NAMALWA (cell line): ENCODE measurements around the gene IL12RB2.
"Not testable (repeated sequence)": the region's sequence is repeated elsewhere in the genome, so short reads cannot be mapped to it uniquely, and the experiment has no call there.

Experiments used
- DNase-seq: peaks from one replicate; pipeline ENCODE4 v3.0.0-alpha.2; 2015; ENCODE audit warnings: low spot score

The IL12RB2 gene

DNA sequence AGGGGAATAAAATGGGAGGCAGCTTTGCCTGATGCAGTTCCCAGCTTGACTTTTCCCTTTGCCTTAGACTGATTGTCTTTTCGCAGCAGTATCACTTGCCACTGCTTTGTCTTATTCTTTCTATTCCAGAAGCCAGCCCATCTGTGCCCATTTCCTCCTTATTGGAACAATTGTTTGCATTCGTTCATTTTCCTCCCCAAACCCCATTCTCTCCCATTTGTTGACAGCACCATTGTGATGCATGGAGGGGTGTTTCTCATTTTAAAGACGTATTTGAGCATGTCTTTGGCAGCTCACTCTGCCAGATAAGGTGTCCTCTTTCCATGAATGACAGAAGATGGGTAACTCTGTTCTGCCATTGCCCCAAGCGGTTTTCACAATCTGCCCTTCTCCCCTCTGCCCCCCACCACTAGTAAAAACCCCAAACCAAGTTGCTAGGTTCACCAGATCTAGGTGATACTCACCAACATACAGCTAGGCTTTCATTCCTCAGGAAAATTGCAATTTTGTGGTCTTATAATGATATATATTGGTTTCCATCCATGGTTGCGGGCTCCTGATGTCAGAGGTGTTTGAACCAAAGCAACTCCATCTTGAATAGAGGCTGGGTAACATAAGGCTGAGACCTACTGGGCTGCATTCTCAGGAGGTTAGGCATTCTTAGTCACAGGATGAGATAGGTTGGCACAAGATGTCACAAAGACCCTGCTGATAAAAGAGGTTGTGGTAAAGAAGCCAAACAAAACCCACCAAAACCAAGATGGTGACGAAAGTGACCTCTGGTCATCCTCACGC, 91.7 kb downstream of the IL12RB2 start:
- DNase-seq: no peak

DNA sequence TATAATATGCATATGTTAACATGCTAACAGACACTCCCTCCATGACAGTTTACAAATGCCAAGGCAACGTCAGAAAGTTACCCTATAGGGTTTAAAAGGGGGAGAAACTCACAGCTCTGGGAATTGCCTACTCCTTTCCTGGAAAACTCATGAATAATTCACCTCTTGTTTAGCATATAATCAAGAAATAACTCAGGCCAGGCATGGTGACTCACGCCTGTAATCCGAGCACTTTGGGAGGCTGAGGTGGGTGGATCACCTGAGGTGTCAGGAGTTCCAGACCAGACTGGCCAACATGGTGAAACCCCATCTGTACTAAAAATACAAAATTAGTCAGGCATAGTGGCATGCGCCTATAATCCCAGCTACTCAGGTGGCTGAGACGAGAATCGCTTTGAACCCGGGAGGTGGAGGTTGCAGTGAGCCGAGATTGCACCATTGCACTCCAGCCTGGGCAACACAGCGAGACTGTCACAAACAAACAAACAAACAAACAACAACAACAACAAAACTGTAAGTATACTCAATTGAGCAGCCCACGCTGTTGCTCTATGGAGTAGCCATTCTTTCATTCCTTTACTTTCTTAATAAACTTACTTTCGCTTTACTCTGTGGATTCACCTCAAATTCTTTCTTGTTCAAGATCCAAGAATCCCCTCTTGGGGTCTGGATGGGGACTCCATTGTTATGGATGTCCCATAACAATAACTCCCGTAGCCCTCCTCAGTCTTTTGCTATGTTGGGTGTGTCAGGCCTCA, 92.5 kb downstream of the IL12RB2 start:
- DNase-seq: not testable (repeated sequence)

DNA sequence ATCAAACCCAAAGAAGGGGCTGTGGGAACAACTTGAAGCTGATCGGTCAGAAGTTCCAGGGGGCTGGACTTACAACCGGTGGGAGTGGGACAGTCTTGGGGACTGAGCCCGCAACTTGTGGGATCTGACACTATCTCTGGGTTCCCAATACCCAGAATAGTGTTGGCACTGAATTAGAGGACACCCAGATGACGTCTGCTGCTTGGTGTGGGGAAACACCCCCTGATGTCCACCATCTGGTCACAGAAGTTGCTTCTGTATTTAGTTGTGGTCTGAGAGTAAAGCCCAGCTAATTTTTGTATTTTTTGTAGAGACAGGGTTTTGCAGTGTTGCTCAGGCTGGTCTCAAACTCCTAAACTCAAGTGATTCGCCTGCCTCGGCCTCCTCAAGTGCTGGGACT, 93.8 kb downstream of the IL12RB2 start:
- DNase-seq: no peak

DNA sequence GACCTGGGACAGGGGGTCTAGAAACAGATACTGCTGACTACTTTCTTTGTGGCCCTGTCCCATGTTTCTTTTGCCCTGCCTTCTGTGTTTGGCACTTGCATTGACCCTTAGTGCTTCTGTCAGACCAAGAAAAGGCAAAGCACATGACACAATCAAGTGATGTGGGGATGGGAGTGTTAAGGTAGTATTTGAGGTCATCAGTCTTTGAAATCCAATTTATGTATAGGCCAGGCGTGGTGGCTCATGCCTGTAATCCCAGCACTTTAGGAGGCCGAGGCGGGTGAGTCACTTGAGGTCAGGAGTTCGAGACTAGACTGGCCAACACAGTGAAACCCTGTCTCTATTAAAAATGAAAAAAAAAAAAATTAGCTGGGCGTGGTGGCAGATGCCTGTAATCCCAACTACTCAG, 96.5 kb downstream of the IL12RB2 start:
- DNase-seq: no peak

DNA sequence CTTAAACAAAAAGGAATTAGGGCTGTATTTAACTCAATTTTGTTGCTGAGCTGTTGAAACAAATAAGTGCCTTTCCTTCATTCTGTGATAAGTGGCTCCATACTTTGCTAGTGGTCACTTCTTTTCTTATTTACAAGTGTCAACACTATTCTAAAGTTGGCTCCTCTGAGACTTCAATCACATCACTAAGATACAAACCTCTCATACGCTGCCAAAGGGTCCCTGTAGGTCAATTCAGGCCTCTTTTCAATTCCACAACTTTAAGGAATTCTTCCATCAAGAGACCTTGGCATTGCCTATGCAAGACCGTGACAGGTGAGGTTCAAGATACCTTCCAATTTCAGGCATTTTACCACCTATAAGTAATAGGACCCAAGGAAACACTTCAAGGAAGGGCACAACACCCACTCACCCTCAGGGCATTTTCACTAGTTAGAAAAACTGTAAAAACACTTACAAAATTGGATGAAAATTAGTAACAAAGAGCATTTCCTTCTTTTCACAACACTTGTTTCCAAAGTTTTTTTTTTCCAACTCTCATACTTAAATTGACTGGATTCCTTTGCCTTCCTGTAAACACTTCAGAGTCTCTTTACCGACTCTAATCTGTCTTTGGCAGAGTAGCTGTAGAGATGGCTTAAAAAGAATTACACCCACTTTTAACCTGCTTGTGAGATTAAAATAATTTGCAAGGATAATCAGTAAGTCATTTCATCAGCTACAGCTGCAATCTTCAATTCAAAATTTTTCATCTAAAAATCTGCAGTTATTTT, 98.0 kb downstream of the IL12RB2 start:
- no peak for DNase-seq

DNA sequence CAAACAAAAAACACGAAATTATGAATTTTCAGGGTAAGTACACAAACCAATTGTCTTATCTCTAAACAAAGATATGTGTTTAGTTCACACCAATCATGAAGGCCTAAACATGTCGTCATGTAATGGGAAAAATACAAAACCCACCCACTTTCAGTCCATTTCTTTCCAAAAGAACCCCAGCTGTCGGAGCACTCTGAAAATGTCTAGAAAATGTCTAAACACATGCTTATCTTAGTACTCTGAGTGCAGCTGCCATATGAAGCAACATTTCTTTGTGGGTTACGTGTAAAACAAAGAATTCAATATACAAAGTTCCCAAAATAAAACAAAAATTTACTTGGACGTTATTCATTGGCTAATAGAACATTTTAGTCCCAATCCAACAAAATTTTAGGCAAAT, 99.8 kb downstream of the IL12RB2 start:
- no peak for DNase-seq

DNA sequence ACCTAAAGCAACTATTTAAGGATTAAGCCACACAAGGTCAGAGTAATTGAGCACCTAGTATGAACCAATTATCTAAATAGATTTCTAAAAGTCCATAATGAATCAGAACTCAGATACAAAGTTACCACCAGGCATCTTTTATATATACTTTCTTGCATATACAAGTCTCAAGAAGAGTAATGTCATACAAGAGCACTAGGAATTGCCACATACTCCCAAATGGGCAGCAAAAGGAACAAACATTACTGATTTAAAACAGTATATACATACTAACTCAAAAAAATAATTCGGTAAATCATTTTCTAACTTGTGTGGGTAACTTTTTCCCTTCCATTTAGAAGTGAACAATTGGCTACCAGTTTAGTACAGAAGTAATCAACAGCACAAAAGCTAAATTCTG, 100.5 kb downstream of the IL12RB2 start:
- no peak for DNase-seq

DNA sequence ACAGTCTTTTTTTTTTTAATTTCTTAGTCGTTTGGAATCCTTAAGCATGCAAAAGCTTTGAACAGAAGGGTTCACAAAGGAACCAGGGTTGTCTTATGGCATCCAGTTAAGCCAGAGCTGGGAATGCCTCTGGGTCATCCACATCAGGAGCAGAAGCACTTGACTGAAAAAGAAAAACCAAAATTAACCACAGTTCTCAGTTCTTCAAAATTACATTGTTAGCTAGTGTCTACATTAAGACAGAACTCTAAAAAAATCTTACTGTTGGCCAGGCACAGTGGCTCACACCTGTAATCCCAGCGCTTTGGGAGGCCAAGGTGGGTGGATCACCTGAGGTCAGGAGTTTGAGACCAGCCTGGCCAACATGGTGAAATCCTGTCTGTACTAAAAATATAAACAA, 105.4 kb downstream of the IL12RB2 start:
- DNase-seq: not testable (repeated sequence)

DNA sequence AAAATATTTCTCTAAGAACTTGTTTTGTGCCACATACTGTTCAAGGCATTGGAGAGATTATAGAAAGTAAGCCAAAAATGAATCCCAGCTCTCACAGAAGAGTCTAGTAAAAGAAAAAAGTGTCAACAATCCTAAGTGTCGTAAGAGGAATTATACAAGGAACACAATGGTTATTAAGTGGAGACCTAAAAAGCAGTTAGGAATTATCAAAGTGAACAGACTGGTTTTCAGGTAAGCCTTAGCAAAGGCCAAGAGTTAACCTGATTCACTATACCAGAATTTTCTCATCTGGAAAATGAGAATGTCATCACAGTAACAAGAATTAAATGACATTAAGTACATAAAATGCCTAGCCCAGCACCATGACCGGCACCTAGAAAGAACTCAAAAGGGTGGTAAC, 106.9 kb downstream of the IL12RB2 start:
- DNase-seq: no peak

DNA sequence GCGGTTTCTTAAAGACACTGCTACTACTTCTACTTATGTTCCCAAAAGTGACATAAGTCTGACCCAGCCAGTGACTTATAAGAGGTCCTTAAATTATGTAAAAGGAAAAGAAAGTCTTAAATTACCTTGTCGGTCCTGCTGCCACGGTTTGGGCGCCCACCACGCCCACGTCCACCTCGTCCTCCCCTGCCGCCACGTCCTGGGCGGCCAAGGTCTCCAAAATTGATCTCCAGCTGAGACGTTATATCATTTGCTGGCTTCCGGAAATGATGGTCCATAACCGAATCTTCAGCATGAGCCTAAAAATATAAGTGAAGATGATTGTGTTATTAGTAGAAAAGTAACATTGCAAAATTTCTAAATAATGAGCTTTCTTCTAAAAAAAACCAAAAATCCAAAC, 107.4 kb downstream of the IL12RB2 start:
- DNase-seq: no peak

DNA sequence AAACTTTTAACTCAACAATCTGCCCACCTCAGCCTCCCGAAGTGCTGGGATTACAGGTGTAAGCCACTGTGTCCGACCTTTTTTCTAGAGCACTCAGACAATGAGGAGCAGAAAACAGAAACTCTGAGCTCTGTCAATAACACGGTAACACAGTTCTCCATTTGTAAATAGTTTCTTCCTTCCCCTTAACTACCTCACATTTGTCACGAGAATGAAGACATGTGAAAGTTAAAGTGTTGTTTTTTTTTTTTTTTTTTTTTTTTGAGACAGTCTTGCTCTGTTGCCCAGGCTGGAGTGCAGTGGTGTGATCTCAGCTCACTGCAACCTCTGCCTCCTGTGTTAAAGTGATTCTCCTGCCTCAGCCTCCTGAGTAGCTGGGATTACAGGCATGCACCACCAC, 110.1 kb downstream of the IL12RB2 start:
- not testable (repeated sequence) for DNase-seq

DNA sequence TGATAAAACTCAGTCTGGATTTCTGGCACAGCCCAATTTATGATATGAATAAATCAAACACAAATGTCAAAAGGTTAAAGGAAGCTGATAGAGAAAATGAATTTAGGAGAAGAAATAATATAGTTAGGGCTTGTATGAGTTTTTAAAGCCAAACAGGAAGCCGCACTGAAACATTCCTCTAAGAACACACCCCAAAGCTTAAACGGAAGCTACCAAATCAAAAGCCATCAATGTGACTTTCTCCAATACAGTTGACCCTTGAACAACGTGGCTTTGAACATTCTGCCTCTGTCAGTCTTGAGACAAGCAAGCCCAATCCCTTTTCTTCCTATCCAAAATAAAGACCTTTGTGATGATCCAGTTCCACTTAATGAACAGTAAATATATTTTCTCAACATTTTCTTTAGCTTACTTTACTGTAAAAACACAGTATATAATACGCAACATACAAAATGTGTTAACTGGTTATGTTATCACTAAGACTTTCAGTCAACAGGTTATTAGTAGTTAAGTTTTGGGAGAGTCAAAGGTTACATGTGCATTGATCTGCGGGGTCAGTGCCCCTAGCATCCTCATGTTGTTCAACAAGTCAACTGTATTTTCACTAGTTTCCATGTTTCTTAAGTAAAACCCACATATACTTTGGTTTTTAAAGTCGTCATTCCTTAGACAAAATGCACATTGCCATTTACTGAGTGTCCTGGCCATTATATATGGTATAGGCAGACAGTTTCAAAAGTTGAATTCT, 111.3 kb downstream of the IL12RB2 start:
- no peak for DNase-seq

DNA sequence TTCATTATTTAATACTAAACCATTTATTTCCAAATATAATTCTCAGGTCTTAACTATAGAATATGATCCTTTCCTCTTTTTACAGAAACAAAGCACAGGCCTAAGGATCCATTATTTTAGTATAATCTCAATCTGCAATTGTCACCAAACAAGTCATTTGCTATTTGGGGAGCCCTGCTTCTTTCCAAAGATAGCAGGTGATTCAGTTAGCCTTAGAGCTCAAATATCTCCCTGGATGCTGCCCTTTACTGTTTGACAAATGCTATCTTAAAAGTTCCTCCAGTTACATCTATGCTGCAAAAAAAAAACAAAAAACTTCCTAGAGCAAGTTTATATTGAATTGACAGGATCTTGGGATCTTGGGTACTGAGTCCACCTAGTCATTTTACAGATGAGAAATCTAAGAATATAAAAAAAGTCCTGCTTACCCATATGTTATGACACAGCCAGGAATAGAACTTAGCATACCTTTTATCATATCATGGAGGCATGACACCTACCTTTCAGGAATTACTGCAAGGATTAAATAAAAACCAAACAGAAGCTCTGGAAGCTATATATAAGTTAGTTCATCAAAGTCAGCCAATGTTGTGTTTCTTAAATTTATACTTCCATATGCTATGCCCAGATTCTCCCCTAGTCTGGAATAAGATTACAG, 113.3 kb downstream of the IL12RB2 start:
- no peak for DNase-seq

DNA sequence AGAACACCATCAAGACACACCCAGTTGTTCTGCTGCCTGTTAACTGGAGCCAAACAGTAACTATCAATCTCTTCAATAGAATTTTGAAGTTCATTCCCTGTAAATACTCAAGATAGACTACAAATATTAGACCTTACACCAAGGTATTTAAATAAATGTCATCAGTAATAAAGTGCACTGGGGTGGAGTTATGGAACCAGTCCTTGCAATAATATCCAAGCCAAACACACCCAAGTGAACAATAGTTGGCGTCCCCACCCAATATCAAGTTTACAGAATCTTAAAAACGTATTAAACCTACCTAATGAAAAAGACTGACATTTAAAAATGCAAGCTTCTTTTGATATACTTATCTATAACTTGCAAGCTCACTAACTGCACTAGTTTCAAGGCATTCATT, 119.8 kb downstream of the IL12RB2 start:
- DNase-seq: peak; percentile 23

DNA sequence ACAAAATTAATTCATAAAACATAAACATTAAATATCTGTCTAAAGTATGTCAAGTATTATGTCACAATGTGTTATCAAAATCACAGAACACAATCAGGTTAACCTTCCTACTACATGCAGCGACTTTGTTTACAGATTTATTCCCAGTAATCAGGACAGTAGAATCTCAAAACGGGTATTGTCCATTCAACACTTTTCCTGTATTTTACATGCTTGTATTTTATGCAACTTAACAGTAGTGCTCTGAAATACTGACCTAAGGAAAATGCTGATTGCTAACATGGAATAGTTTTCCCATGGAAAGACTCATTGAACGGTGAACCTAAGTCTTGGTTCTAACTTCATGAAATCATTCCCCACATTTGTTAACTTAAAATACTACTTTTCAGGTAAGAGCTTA, 120.3 kb downstream of the IL12RB2 start:
- no peak for DNase-seq

DNA sequence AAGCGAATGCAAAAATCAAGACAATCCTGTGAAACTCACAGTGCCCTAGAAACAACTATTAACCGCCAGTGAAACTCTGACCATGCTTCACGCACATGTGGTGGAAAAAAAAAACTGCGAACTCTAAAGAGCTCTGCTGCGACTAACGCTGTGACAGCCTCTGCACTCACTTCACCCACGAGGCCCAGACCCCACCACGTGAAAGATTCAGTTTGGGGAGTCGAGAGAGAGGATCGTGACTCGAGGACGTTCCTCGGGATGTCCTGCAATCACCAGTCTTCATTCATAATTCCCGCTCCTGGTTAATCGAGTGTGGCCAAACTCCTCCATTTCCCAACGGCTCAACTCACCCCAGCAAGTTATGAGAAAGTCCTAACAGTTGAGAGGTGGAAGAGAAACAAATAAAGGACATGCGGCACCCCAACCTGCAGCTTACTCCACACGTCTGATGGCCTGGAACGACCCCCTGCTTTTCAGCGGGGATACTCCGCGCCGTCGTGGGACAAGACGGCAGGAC, 121.4 kb downstream of the IL12RB2 start:
- peak; percentile 66 for DNase-seq

DNA sequence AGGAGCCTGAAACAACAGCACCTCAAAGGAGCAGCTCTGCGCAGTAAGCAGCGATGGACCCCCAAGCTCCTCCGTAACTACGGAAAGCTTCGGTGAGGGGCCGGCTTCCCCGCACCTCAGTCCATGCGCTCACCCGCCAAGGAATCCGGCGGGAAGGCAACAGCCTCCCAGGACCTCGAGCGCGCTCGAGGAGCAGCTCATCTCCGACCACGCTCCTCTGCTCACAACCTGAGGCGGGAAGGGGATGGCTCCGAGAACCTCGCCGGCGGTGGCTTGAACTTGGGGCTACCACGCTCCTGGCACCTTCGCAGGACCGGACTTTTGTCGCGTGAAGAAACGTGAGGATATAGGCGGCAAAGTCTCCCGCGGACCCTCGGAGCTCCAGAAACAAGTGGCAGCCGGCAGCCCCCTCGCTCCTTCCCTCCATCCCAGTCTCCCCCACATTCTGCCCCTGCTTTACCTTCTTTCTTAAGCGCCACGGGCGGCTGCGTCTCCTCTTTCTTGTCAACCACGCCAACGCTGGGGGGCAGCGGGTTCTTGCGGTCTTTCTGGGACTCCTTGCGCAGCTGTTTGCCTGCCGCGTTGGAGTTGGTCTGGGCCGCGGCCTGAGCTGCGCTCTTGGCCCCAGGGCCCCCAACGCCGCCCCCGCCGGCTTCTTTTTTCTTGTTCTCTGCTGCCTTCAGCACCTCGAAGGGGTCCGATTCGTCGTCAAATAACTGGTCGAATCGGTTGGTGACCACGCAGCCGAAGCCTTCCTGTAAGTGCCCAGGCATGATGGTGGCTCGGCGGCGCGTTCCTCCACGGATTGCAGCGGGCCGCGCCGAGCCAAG, 122.1 kb downstream of the IL12RB2 start:
- peak; percentile 41 for DNase-seq

DNA sequence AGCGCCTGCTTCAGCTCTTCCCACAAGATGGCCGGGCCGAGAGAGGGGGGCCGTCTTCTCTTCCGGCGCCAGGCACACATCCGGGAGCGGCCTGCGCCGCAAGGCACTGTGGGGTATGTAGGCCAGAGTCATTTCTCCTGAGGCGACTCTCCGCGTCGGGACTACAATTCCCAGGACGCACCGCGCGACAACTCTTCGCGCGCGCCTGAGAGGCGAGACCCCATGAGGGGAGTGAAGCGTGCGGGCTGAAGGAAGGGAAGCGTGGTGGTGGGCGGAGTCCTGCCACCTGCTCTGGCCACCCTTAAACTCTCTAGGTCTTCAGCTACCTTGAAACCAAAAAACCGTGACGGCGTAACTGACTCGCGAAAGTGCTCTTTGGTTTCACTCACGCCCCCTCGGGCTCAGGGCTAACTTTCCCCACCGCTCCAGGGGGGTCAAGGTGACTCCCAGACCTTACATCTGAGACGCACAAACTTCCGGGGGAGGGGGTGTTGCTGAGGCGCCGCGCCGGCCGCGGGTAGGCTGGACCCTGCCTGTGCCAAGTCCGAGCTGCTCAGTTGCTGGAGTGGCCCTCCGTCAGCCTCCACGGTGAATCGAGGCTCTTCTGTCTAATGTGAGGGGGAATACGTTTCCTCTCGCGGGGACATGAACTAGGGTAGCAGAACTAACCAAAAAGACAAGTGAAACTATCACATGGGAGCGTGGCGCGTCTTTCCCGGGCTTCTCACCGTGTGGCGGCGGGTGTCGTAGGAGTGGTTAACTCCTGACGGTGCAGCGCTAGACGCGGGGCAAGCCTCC, 122.9 kb downstream of the IL12RB2 start, which contains the start of gene SERBP1:
Gene SERBP1 (minus strand): TSS at position 45 of the 798 bp plus-strand sequence. CDS start 102 bp downstream, outside the sequence.
- DNase-seq: peak; percentile 99

DNA sequence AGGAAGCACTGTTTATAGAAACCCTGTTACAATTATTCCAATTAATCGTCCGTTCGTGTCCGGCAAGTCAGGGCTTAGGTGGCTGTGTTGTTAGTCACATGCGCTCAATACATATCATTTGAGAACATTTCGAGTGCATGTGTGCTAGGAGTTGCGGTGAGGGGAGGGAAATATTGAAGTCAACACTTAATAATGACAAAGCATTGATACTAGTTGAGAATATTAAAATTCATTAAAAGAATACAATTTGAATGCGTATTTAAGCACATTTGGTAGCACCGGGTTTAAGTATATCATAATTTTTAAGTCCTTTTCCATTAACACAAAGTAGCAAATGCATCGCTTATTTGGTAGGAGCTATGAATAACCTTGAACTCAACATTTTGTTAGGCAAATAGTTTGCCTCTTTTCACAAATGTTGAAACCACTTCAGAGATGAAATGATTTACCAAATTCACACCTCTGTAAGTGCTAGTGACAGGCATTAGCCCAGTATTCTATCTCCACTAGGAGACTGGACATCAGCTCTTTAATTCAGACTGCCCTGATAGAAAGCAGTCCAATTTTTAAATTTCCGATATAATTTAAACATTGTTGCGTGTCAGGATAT, 123.6 kb downstream of the IL12RB2 start:
- no peak for DNase-seq
